Esophagus muscularis mucosa (tissue), 4 donors: ENCODE data around the gene USPL1. TPM values are rescaled to one million over a fixed set of nuclear protein-coding genes. Genes with fewer than 3 reads are reported as not detected.
A peak's percentile ranks its signal among the peaks of the same experiment; 100 is the strongest.
"Not testable (repeated sequence)": the region's sequence is repeated elsewhere in the genome, so short reads cannot be mapped to it uniquely, and the experiment has no call there.

Experiments used
- DNase-seq: peaks from one replicate; pipeline ENCODE4 v3.0.0-alpha.2; 2017; ENCODE audit errors: extremely low spot score
- H3K27ac ChIP-seq, 4 donors: fragments of 200-600 bp; sonication (generic); replicated peaks in 1 of 4; 1 replicate in 3 of 4; 2 replicates in 1 of 4; pipeline ENCODE4 v1.5.1; 2016 to 2019; ENCODE audit warnings: mild to moderate bottlenecking in 1 of 4
- H3K27me3 ChIP-seq, 4 donors: fragments of 200-600 bp; sonication (generic); one replicate each; pipeline versions ENCODE4 v1.5.1 to v1.6.0; 2016 to 2019
- H3K36me3 ChIP-seq, 4 donors: fragments of 200-600 bp; sonication (generic); one replicate each; pipeline ENCODE4 v1.5.1; 2016 to 2019
- H3K4me1 ChIP-seq, 4 donors: fragments of 200-600 bp; sonication (generic); one replicate each; pipeline ENCODE4 v1.5.1; 2016 to 2019
- H3K4me3 ChIP-seq, 4 donors: fragments of 200-600 bp; sonication (generic); 1 replicate in 2 of 4; 2 replicates in 2 of 4; pipeline ENCODE4 v1.5.1; 2016 to 2019; ENCODE audit warnings: mild to moderate bottlenecking in 4 of 4, moderate library complexity in 1 of 4
- H3K9me3 ChIP-seq, 4 donors: fragments of 200-600 bp; sonication (generic); 1 replicate in 3 of 4; 2 replicates in 1 of 4; pipeline ENCODE4 v1.5.1; 2016 to 2019
- CTCF ChIP-seq, 3 experiments: fragments of 200-600 bp in 2 of 3; fragments of 450-650 bp in 1 of 3; sonication (generic) in 2 of 3; IDR thresholded peaks; one replicate each; pipeline ENCODE4 v1.5.1; 2017 to 2019; ENCODE audit warnings: antibody characterized with exemption in 3 of 3, mild to moderate bottlenecking in 2 of 3, moderate library complexity in 1 of 3
- EP300 ChIP-seq: sonication (generic); formaldehyde crosslinking; IDR thresholded peaks from one replicate; pipeline ENCODE4 v1.6.1; 2017; ENCODE audit warnings: antibody characterized with exemption
- POLR2A ChIP-seq: fragments of 450-650 bp; IDR thresholded peaks from one replicate; pipeline ENCODE4 v1.6.1; 2017; ENCODE audit warnings: antibody characterized with exemption, moderate library complexity, mild to moderate bottlenecking, low read depth
- POLR2AphosphoS5 ChIP-seq, 2 donors: sonication (generic); formaldehyde crosslinking; IDR thresholded peaks; one replicate each; pipeline ENCODE4 v1.6.1; 2017; ENCODE audit warnings: antibody characterized with exemption in 2 of 2
- WGBS: methylation state at CpG from one replicate; pipeline ENCODE4 v1.1.5; 2018; 5-methylcytosine and 5-hydroxymethylcytosine counted together
- intact Hi-C: fragments of 100-400 bp; cut with DNase I; formaldehyde crosslinking; loops from one replicate; pipeline ENCODE4 v1.15.1; 2023
- total RNA-seq, 4 donors: library from RNA; depleted of rRNA; stranded (reverse); fragments of >200 nt; gene quantifications; one replicate each; pipeline versions ENCODE4 v1.1.0 to v1.2.1, GENCODE V29; 2016

USPL1 gene
- total RNA-seq, 4 donors from 2014 or later, result 13.2 to 21.6 (median 19.4) TPM

GRCh38 chr13:30645629-30646028 lies 27.9 kb downstream of the USPL1 start:
- Histone ChIP-seq H3K27ac (peak overlapping the region in 3 of 4 donors; percentile 41 to 63 (median 48)), H3K9me3 (no peaks in the 10 kb centered on the region), H3K36me3 (peaks cover 25 to 80% (median 57%) of the 10 kb centered on the region in 4 donors), H3K4me1 (peaks cover 0 to 45% (median 43%) of the 10 kb centered on the region in 4 donors), H3K4me3 (no peak overlapping the region), H3K27me3 (no peaks in the 10 kb centered on the region)
- intact Hi-C loops, result no loop called here
- TF ChIP-seq EP300, result no peak
- no peak for TF ChIP-seq POLR2A
- no peak for TF ChIP-seq CTCF (IDR thresholded peaks at IDR 0.05)
- TF ChIP-seq POLR2AphosphoS5 (IDR thresholded peaks at IDR 0.05), result no peak
- DNase-seq, result no peak

GRCh38 chr13:30647420-30647819 lies 29.7 kb downstream of the USPL1 start:
- peak overlapping the region in 3 of 4 donors; percentile 36 to 50 (median 41) for H3K27ac ChIP-seq
- DNase-seq, result no peak
- 37% methylated on average over 3 of the region's 3 CpGs for WGBS
- H3K4me3 ChIP-seq, result no peak overlapping the region
- peaks cover 0 to 52% (median 44%) of the 10 kb centered on the region in 4 donors for H3K4me1 ChIP-seq
- H3K27me3 ChIP-seq, result no peaks in the 10 kb centered on the region
- H3K36me3 ChIP-seq, result peaks cover 23 to 79% (median 53%) of the 10 kb centered on the region in 4 donors
- H3K9me3 ChIP-seq, result no peaks in the 10 kb centered on the region
- TF ChIP-seq CTCF (IDR thresholded peaks at IDR 0.05), result no peak
- TF ChIP-seq POLR2AphosphoS5 (IDR thresholded peaks at IDR 0.05), result no peak
- no peak for TF ChIP-seq POLR2A
- no peak for TF ChIP-seq EP300
- intact Hi-C loops, result no loop called here

- Histone ChIP-seq H3K9me3 (no peaks in the 10 kb centered on the region), H3K4me3 (no peak overlapping the region), H3K27me3 (no peaks in the 10 kb centered on the region), H3K36me3 (peaks cover 18 to 79% (median 47%) of the 10 kb centered on the region in 4 donors), H3K4me1 (peaks cover 0 to 55% (median 44%) of the 10 kb centered on the region in 4 donors), H3K27ac (peak overlapping the region in 3 of 4 donors; percentile 36 to 50 (median 41))
- DNase-seq, result no peak
- intact Hi-C loops, result no loop called here
- WGBS, result 73% methylated on average over 6 of the region's 6 CpGs
- no peak for TF ChIP-seq EP300
- TF ChIP-seq POLR2AphosphoS5 (IDR thresholded peaks at IDR 0.05), result no peak
- TF ChIP-seq POLR2A, result no peak
- no peak for TF ChIP-seq CTCF (IDR thresholded peaks at IDR 0.05)
Observed at GRCh38 chr13:30647824-30648521, 30.3 kb downstream of the USPL1 start.

- Histone ChIP-seq H3K4me1 (peaks cover 0 to 55% (median 43%) of the 10 kb centered on the region in 4 donors), H3K27me3 (no peaks in the 10 kb centered on the region), H3K9me3 (no peaks in the 10 kb centered on the region), H3K27ac (peak overlapping the region in 1 of 4 donors; percentile 41), H3K36me3 (peaks cover 12 to 79% (median 44%) of the 10 kb centered on the region in 4 donors), H3K4me3 (no peak overlapping the region)
- 94% methylated on average over 4 of the region's 4 CpGs for WGBS
- no peak for DNase-seq
- TF ChIP-seq EP300 (no peak), CTCF (IDR thresholded peaks at IDR 0.05) (no peak), POLR2AphosphoS5 (IDR thresholded peaks at IDR 0.05) (no peak)
- intact Hi-C loops, result no loop called here
Observed at GRCh38 chr13:30648522-30649012, 30.8 kb downstream of the USPL1 start.

- H3K27ac ChIP-seq, H3K27me3 ChIP-seq, DNase-seq, intact Hi-C loops, H3K9me3 ChIP-seq, H3K4me3 ChIP-seq: not testable (repeated sequence)
- WGBS, result 89% methylated on average over 5 of the region's 5 CpGs
- peaks cover 8 to 87% (median 50%) of the 10 kb centered on the region in 4 donors for H3K36me3 ChIP-seq
- peaks cover 0 to 27% (median 15%) of the 10 kb centered on the region in 4 donors for H3K4me1 ChIP-seq
Observed at GRCh38 chr13:30651648-30652047, 33.9 kb downstream of the USPL1 start.
